PC-9 (cell line): ENCODE measurements around the gene INPP5J. TPM values are rescaled to one million over a fixed set of nuclear protein-coding genes. Genes with fewer than 3 reads are reported as not detected.

Experiments used
- BruUV-seq: library from RNA; stranded (reverse); fragments of 400-500 nt; replicated peaks from 2 replicates; lab custom pipeline; 2021; lab: Mats Ljungman, UMichigan
- CTCF ChIA-PET: fragments of 300-600 bp; sonication (Branson Sonifier 250); formaldehyde crosslinking; loops from one replicate; lab custom pipeline; 2022; ENCODE audit warnings: antibody characterized with exemption; lab: Charles Lee
- POLR2A ChIA-PET: fragments of 300-600 bp; sonication (Branson Sonifier 250); formaldehyde crosslinking; loops from one replicate; lab custom pipeline; 2022; ENCODE audit warnings: antibody characterized with exemption; ENCODE audit not compliant: unreplicated experiment; lab: Charles Lee
- DNase-seq, 2 experiments: peaks; one replicate each; pipeline versions ENCODE4 v3.0.0 to v3.0.0-alpha.2; 2015 to 2022; ENCODE audit warnings: mixed read lengths in 1 of 2
- H2AFZ ChIP-seq: fragments of 200-600 bp; sonication (generic); 2 replicates; pipeline ENCODE4 v1.8.1; 2017; ENCODE audit warnings: antibody characterized with exemption
- H3F3A ChIP-seq: fragments of 200-600 bp; sonication (generic); 2 replicates; pipeline ENCODE4 v1.8.1; 2017; ENCODE audit warnings: antibody characterized with exemption, mild to moderate bottlenecking, low read depth; ENCODE audit not compliant: insufficient read depth
- H3K27ac ChIP-seq: fragments of 200-600 bp; sonication (generic); 2 replicates; pipeline ENCODE4 v1.6.1; 2016; ENCODE audit warnings: mixed run types
- H3K27me3 ChIP-seq: fragments of 200-600 bp; sonication (generic); 2 replicates; pipeline ENCODE4 v1.6.1; 2016; ENCODE audit warnings: low read depth, mixed run types; ENCODE audit not compliant: insufficient read depth
- H3K36me3 ChIP-seq: fragments of 200-600 bp; sonication (generic); 2 replicates; pipeline ENCODE4 v1.6.1; 2016; ENCODE audit warnings: low read depth, mixed run types
- H3K4me1 ChIP-seq: fragments of 200-600 bp; sonication (generic); replicated peaks from 2 replicates; pipeline ENCODE4 v1.6.1; 2016; ENCODE audit warnings: mixed run types; ENCODE audit not compliant: insufficient read depth
- H3K4me2 ChIP-seq: fragments of 200-600 bp; sonication (generic); 2 replicates; pipeline ENCODE4 v1.6.1; 2017; ENCODE audit warnings: mixed run types
- H3K4me3 ChIP-seq: fragments of 200-600 bp; sonication (generic); 2 replicates; pipeline ENCODE4 v1.6.1; 2016; ENCODE audit warnings: mixed run types
- H3K79me2 ChIP-seq: fragments of 200-600 bp; sonication (generic); 2 replicates; pipeline ENCODE4 v1.6.1; 2017; ENCODE audit warnings: low read depth, mixed run types
- H3K9me2 ChIP-seq: fragments of 200-600 bp; sonication (generic); 2 replicates; pipeline ENCODE4 v1.8.1; 2017; ENCODE audit warnings: mild to moderate bottlenecking; ENCODE audit not compliant: insufficient read depth
- H3K9me3 ChIP-seq: fragments of 200-600 bp; sonication (generic); 2 replicates; pipeline ENCODE4 v1.8.1; 2016; ENCODE audit warnings: low read depth; ENCODE audit not compliant: insufficient read depth
- H4K20me1 ChIP-seq: fragments of 200-600 bp; sonication (generic); 2 replicates; pipeline ENCODE4 v1.8.1; 2017; ENCODE audit not compliant: insufficient read depth
- CTCF ChIP-seq: fragments of 200-600 bp; sonication (generic); conservative IDR thresholded peaks from 2 replicates; pipeline ENCODE4 v1.6.1; 2017; ENCODE audit warnings: mixed run types, antibody characterized with exemption, mild to moderate bottlenecking, moderate library complexity
- EZH2 ChIP-seq: fragments of 200-600 bp; sonication (generic); IDR thresholded peaks from 2 replicates; pipeline ENCODE4 v1.8.0; 2017; ENCODE audit warnings: antibody characterized with exemption, low read depth
- intact Hi-C: fragments of 100-400 bp; cut with micrococcal nuclease; formaldehyde crosslinking; loops from one replicate; pipeline ENCODE4 v1.10.0; 2022; ENCODE audit not compliant: unreplicated experiment
- total RNA-seq: library from RNA; stranded (reverse); gene quantifications from 2 replicates; pipeline ENCODE4 v1.2.3, GENCODE V29; 2021

INPP5J gene
- total RNA-seq, 1 experiment from 2014 or later, result 1.7 TPM

- H3K36me3 ChIP-seq, result no peaks in the 10 kb centered on the region
- no peaks in the 10 kb centered on the region for H3K79me2 ChIP-seq
- H2AFZ ChIP-seq, result no peak overlapping the region
- H4K20me1 ChIP-seq, result no peaks in the 10 kb centered on the region; the same call in 1 of the 2 replicates
- DNase-seq, result no peak
- 0 out of 2 replicates have a peak, but pooled peaks cover 5% of the 10 kb centered on the region for H3F3A ChIP-seq
- no peak overlapping the region for H3K4me2 ChIP-seq
- no peaks in the 10 kb centered on the region for H3K9me3 ChIP-seq
- no peaks in the 10 kb centered on the region for H3K9me2 ChIP-seq
- no peak overlapping the region for H3K4me3 ChIP-seq
- no peak for TF ChIP-seq EZH2
- TF ChIP-seq CTCF, result no peak
- H3K27me3 ChIP-seq, result no peaks in the 10 kb centered on the region
- no TSS peak for BruUV-seq
- no peaks in the 10 kb centered on the region for H3K4me1 ChIP-seq
- intact Hi-C loops, result no loop called here
- CTCF ChIA-PET, result interaction anchor here (0.6 kb wide), 1 partner anchor 72 kb away, joined by 3 read pairs; no protein-coding TSS in a partner anchor
- no peak overlapping the region for H3K27ac ChIP-seq
- POLR2A ChIA-PET, result interaction anchor here (0.7 kb wide), 2 partner anchors 10 to 428 kb away, joined by 3 to 7 read pairs; no protein-coding TSS in a partner anchor
Observed at GRCh38 chr22:31090217-31091085, 32.3 kb upstream of the INPP5J start.

- no peaks in the 10 kb centered on the region for H3K79me2 ChIP-seq
- DNase-seq, result no peak
- no peak for TF ChIP-seq CTCF
- TF ChIP-seq EZH2, result no peak
- H4K20me1 ChIP-seq, result no peaks in the 10 kb centered on the region; the same call in 1 of the 2 replicates
- H3K4me3 ChIP-seq, result no peak overlapping the region
- H3F3A ChIP-seq, result 0 out of 2 replicates have a peak, but pooled peaks cover 4% of the 10 kb centered on the region
- no peaks in the 10 kb centered on the region for H3K4me1 ChIP-seq
- ChIA-PET POLR2A (no interaction called here), CTCF (interaction anchor here (0.6 kb wide), 1 partner anchor 71 kb away, joined by 3 read pairs; no protein-coding TSS in a partner anchor)
- no peaks in the 10 kb centered on the region for H3K27me3 ChIP-seq
- BruUV-seq, result no TSS peak
- H3K4me2 ChIP-seq, result no peak overlapping the region
- H2AFZ ChIP-seq, result no peak overlapping the region
- H3K27ac ChIP-seq, result no peak overlapping the region
- no peaks in the 10 kb centered on the region for H3K36me3 ChIP-seq
- H3K9me3 ChIP-seq, result no peaks in the 10 kb centered on the region
- intact Hi-C loops, result no loop called here
- no peaks in the 10 kb centered on the region for H3K9me2 ChIP-seq
Observed at GRCh38 chr22:31091106-31091975, 31.4 kb upstream of the INPP5J start.

- H3K4me1 ChIP-seq, result no peaks in the 10 kb centered on the region
- H2AFZ ChIP-seq, result no peak overlapping the region
- intact Hi-C loops, result no loop called here
- no peaks in the 10 kb centered on the region for H3F3A ChIP-seq
- ChIA-PET CTCF (no interaction called here), POLR2A (interaction anchor here (0.6 kb wide), 1 partner anchor 70 kb away, joined by 4 read pairs; no protein-coding TSS in a partner anchor)
- TF ChIP-seq EZH2 (no peak), CTCF (no peak)
- no peaks in the 10 kb centered on the region for H3K9me3 ChIP-seq
- H3K4me2 ChIP-seq, result no peak overlapping the region
- no peaks in the 10 kb centered on the region for H3K27me3 ChIP-seq
- BruUV-seq, result no TSS peak
- no peaks in the 10 kb centered on the region for H3K79me2 ChIP-seq
- no peaks in the 10 kb centered on the region for H3K9me2 ChIP-seq
- no peaks in the 10 kb centered on the region; the same call in 1 of the 2 replicates for H4K20me1 ChIP-seq
- DNase-seq, result no peak
- no peaks in the 10 kb centered on the region for H3K36me3 ChIP-seq
- no peak overlapping the region for H3K4me3 ChIP-seq
- H3K27ac ChIP-seq, result no peak overlapping the region
Observed at GRCh38 chr22:31092161-31092560, 30.6 kb upstream of the INPP5J start.
